Keratinocyte (primary cell): ENCODE results near the gene DNM1L. TPM values are rescaled to one million over a fixed set of nuclear protein-coding genes. Genes with fewer than 3 reads are reported as not detected.
A peak's percentile ranks its signal among the peaks of the same experiment; 100 is the strongest.

Experiments used
- DNase-seq: peaks from one replicate; pipeline ENCODE4 v3.0.0-alpha.2; 2011; ENCODE audit warnings: low read depth, missing footprints, low spot score
- FAIRE-seq: peaks from 2 replicates; lab custom pipeline; 2011; peaks lifted over from hg19 to GRCh38; lab: Jason Lieb, UNC
- H2AFZ ChIP-seq: 2 replicates; pipeline ENCODE4 v1.6.0; 2012; ENCODE audit warnings: low read length, control low read depth, inconsistent platforms; ENCODE audit not compliant: control insufficient read depth
- H3K27ac ChIP-seq: 2 replicates; pipeline ENCODE4 v1.5.1; 2011; ENCODE audit warnings: low read length; ENCODE audit not compliant: control insufficient read depth, insufficient read depth
- H3K27me3 ChIP-seq: 3 replicates; pipeline ENCODE4 v1.6.0; 2011; ENCODE audit warnings: low read length; ENCODE audit not compliant: control insufficient read depth, insufficient read depth; ENCODE audit errors: extremely low read depth
- H3K36me3 ChIP-seq, 2 experiments: 2 replicates in 1 of 2; 3 replicates in 1 of 2; pipeline ENCODE4 v1.5.1; 2011; ENCODE audit warnings: low read length in 2 of 2, mild to moderate bottlenecking in 1 of 2; ENCODE audit not compliant: control insufficient read depth in 2 of 2, insufficient read depth in 2 of 2; ENCODE audit errors: extremely low read depth in 1 of 2
- H3K4me1 ChIP-seq: 3 replicates; pipeline ENCODE4 v1.5.1; 2011; ENCODE audit warnings: low read length; ENCODE audit not compliant: control insufficient read depth, insufficient read depth; ENCODE audit errors: extremely low read depth
- H3K4me2 ChIP-seq: 3 replicates; pipeline ENCODE4 v1.6.0; 2011; ENCODE audit warnings: low read depth, low read length; ENCODE audit not compliant: control insufficient read depth, insufficient read depth; ENCODE audit errors: extremely low read depth
- H3K4me3 ChIP-seq, 3 experiments: fragments of 200-600 bp in 1 of 3; sonication (generic) in 1 of 3; 2 replicates in 2 of 3; 3 replicates in 1 of 3; pipeline ENCODE4 v1.5.1; 2011 to 2016; ENCODE audit warnings: low read length in 3 of 3, mild to moderate bottlenecking in 3 of 3, control low read depth in 2 of 3, inconsistent platforms in 1 of 3, low read depth in 1 of 3, mixed read lengths in 1 of 3, mixed run types in 1 of 3, moderate library complexity in 1 of 3; ENCODE audit not compliant: control insufficient read depth in 2 of 3, insufficient read depth in 2 of 3; ENCODE audit errors: extremely low read depth in 1 of 3
- H3K79me2 ChIP-seq: 2 replicates; pipeline ENCODE4 v1.6.0; 2012; ENCODE audit warnings: low read length; ENCODE audit not compliant: control insufficient read depth, insufficient read depth
- H3K9ac ChIP-seq: 3 replicates; pipeline ENCODE4 v1.6.0; 2011; ENCODE audit warnings: low read length; ENCODE audit not compliant: control insufficient read depth, insufficient read depth; ENCODE audit errors: extremely low read depth
- H3K9me1 ChIP-seq: 3 replicates; pipeline ENCODE4 v1.6.0; 2011; ENCODE audit warnings: low read length; ENCODE audit not compliant: control insufficient read depth, insufficient read depth; ENCODE audit errors: extremely low read depth
- H3K9me3 ChIP-seq: 2 replicates; pipeline ENCODE4 v1.5.1; 2012; ENCODE audit warnings: low read depth, low read length; ENCODE audit not compliant: control insufficient read depth
- H4K20me1 ChIP-seq: 3 replicates; pipeline ENCODE4 v1.6.0; 2011; ENCODE audit warnings: low read length; ENCODE audit not compliant: control insufficient read depth, insufficient read depth; ENCODE audit errors: extremely low read depth
- CTCF ChIP-seq, 3 experiments: IDR thresholded peaks in 1 of 3; conservative IDR thresholded peaks in 1 of 3; optimal IDR thresholded peaks in 1 of 3; 2 replicates in 2 of 3; 3 replicates in 1 of 3; pipeline versions ENCODE3 to v1.5.1; 2011; ENCODE audit warnings: low read length in 3 of 3, mild to moderate bottlenecking in 3 of 3, moderate library complexity in 2 of 3, control low read depth in 1 of 3, inconsistent platforms in 1 of 3; ENCODE audit not compliant: insufficient read depth in 2 of 3; ENCODE audit errors: extremely low read depth in 1 of 3
- EZH2 ChIP-seq: IDR thresholded peaks from one replicate; pipeline ENCODE4 v1.6.1; 2012; ENCODE audit warnings: inconsistent platforms, mild to moderate bottlenecking, low read length, moderate library complexity
- dilution Hi-C: fragments of 300-500 bp; cut with MboI; formaldehyde crosslinking; loops from one replicate; pipeline ENCODE4 v1.7.0; 2020; ENCODE audit warnings: low sequenced_read_pairs; ENCODE audit not compliant: extremely low pct_ligation_motif_present
- polyA plus RNA-seq, 5 experiments: library from polyadenylated mRNA; depleted of rRNA in 3 of 5; stranded (reverse) in 3 of 5; stranded (forward) in 1 of 5; unstranded in 1 of 5; fragments of >200 nt; gene quantifications; 1 replicate in 1 of 5; 2 replicates in 3 of 5; 3 replicates in 1 of 5; pipeline versions ENCODE4 v1.2.1 to v1.2.3, GENCODE V29; 2011 to 2012; ENCODE audit warnings: missing spikeins in 2 of 5, low read depth in 1 of 5, low replicate concordance in 1 of 5

The DNM1L gene
- polyA plus RNA-seq, 1 donor (not counting 4 experiments of a cell fraction or from before 2014, with no cell fraction given) = 115 TPM

GRCh38 chr12:32690927-32691326 lies 11.8 kb downstream of the DNM1L start:
- no peak for FAIRE-seq

GRCh38 chr12:32692358-32692757 lies 13.3 kb downstream of the DNM1L start:
- Histone ChIP-seq H4K20me1 (peaks cover 6% of the 10 kb centered on the region), H3K36me3 (no peaks in the 10 kb centered on the region)
- FAIRE-seq = peak; percentile 23

More at GRCh38 chr12:32690927-32691326, 11.8 kb downstream of the DNM1L start:
- no peaks in the 10 kb centered on the region for H3K27me3 ChIP-seq
- no peak overlapping the region for H3K4me2 ChIP-seq
- TF ChIP-seq EZH2 (no peak), CTCF (optimal IDR thresholded peaks at IDR 0.05 in 1 of 3, IDR thresholded peaks at IDR 0.05 in 1 of 3, conservative IDR thresholded peaks at IDR 0.05 in 1 of 3; ENCODE audit: extremely low read depth in 1 of 3, insufficient read depth in 2 of 3, low read length in 3 of 3) (no peak)
- no peaks in the 10 kb centered on the region for H3K9me1 ChIP-seq
- H3K9ac ChIP-seq = no peak overlapping the region
- peaks cover 6% of the 10 kb centered on the region for H4K20me1 ChIP-seq
- H3K36me3 ChIP-seq = no peaks in the 10 kb centered on the region
- H3K9me3 ChIP-seq = no peaks in the 10 kb centered on the region
- H3K4me3 ChIP-seq = no peak overlapping the region
- no peak for DNase-seq
- H3K4me1 ChIP-seq = peaks cover 3% of the 10 kb centered on the region
- H3K79me2 ChIP-seq = peaks cover 99% of the 10 kb centered on the region
- dilution Hi-C loops = no loop called here
- no peak overlapping the region for H2AFZ ChIP-seq
- no peak overlapping the region for H3K27ac ChIP-seq

More at GRCh38 chr12:32692358-32692757, 13.3 kb downstream of the DNM1L start:
- TF ChIP-seq EZH2 (no peak), CTCF (optimal IDR thresholded peaks at IDR 0.05 in 1 of 3, IDR thresholded peaks at IDR 0.05 in 1 of 3, conservative IDR thresholded peaks at IDR 0.05 in 1 of 3; ENCODE audit: extremely low read depth in 1 of 3, insufficient read depth in 2 of 3, low read length in 3 of 3) (no peak)
- Histone ChIP-seq H3K9me1 (no peaks in the 10 kb centered on the region), H3K4me3 (no peak overlapping the region), H2AFZ (no peak overlapping the region), H3K4me1 (peaks cover 3% of the 10 kb centered on the region), H3K27me3 (no peaks in the 10 kb centered on the region), H3K9me3 (no peaks in the 10 kb centered on the region), H3K9ac (no peak overlapping the region), H3K27ac (no peak overlapping the region), H3K4me2 (no peak overlapping the region), H3K79me2 (peaks cover 99% of the 10 kb centered on the region)
- dilution Hi-C loops = no loop called here
- no peak for DNase-seq
